HG03103 (cell line): ENCODE data around the gene ATAT1.

Experiments
- ATAC-seq: cut with Tn5 transposase; IDR thresholded peaks from one replicate; pipeline ENCODE4 v1.9.1; 2021; ENCODE audit warnings: low read depth; ENCODE audit not compliant: unreplicated experiment

The ATAT1 gene

GRCh38 chr6:30682143-30683117, 55.8 kb downstream of the ATAT1 start:
- peak; percentile 42 for ATAC-seq

- no peak for ATAC-seq
Observed at GRCh38 chr6:30683183-30683979, 56.7 kb downstream of the ATAT1 start.

DNA sequence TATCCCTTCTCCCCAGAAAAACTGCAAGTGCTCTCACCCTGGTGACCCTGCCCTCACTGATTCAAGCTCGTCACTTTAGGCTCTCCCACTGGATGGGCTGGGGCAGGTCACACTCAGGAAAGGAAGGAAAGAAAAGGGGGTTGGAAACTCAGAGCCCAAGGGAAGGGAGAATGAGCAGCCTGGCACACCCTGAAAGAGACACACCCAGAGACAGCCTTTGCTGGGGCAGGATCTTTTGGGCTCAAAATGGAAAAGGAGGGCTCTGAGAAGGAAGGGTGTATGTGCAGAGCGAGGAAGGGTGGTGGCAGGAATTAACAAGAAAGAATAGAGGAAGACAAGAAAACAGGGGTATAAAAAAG, 57.3 kb downstream of the ATAT1 start:
- no peak for ATAC-seq

GRCh38 chr6:30684386-30685156, 57.9 kb downstream of the ATAT1 start:
- ATAC-seq, result no peak

DNA sequence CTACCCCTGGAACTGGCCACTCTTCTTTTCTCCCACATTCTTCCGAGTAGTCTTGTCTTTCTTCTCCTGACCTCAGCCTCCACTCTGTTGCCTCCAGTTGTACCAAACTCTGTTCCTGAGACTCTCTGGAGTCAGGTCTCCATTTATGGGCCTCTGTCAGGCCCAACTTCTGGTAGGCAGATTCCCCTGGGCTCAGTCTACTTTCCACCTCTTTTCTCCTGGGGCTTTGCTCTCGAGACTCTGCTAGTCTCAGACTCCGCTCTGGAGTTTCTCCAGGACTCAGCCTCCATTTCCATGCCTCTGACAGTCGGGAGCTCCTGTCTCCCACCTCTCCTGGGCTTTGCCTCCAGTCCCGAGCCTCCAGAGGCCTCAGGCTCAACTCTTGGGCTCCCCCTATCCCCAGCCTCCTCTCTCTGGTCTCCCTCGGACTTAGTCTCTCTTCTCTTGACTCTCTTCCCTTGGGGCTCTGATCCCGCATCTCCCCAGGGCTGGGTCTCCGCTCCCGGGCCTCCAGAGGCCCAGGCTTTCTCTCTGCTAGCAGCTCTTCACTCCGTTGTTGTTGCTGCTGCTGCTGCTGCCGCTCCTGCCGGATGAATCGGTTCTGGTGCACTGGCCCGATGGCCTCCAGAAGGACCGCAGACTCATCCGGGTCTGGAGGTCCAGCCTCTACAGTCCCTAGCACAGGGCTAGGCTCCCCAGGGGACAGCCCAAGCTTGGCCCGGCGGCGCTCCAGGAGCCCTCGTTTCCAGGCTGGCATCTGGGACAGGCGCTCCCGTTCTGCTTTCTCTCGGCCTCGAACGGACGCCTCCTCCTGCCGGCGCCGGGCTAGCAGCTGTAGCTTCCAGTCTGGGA, 58.7 kb downstream of the ATAT1 start:
- ATAC-seq, result no peak

DNA sequence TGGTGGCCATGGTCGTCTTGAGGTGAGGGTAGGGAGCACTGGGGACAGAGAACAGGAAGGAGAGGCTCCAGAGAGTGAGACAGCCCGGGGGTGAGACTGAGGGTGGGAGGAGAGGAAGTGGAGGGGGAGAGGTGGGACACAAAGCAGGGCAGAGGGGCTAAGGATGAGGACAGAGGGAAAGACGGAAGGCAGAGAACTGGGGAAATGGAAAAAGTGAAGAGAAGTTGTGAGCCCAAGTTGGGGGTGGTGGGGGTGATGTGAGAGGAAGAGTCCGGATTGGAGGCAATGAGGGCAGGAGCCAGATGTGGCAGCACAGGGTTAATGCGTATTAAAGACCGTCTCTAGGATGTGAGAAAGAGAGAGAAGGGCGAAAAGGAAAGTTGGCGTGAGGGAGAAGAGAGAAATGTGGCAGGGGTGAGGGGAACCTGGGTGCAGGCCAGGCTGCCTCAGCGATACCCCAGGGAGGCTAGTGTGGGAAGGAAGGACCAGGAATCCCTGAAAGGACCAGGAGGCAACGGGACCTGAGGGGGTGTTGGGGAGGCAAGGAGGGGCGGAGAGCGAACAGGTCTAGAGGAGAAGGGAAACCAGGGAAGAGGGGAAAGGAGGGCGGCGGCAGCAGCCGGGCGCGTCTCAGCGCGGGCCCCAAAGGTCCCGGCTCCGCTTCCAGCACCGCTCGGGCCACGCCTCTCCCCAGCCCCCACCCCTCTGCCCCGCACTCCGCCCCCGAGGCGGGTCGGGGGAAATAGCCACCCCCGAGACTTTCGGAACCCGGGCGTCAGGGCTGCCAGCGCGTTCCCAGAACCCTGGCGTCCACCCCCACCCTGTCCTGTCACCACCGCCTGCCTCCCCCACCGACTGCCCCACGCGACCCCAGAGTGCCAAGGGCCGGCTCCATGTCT, 59.6 kb downstream of the ATAT1 start, which contains the start of gene PPP1R18:
TSS of gene PPP1R18 (minus strand) at position 637 of the 899 bp plus-strand sequence. CDS start at position 10, 627 bp downstream.
- ATAC-seq, result no peak

DNA sequence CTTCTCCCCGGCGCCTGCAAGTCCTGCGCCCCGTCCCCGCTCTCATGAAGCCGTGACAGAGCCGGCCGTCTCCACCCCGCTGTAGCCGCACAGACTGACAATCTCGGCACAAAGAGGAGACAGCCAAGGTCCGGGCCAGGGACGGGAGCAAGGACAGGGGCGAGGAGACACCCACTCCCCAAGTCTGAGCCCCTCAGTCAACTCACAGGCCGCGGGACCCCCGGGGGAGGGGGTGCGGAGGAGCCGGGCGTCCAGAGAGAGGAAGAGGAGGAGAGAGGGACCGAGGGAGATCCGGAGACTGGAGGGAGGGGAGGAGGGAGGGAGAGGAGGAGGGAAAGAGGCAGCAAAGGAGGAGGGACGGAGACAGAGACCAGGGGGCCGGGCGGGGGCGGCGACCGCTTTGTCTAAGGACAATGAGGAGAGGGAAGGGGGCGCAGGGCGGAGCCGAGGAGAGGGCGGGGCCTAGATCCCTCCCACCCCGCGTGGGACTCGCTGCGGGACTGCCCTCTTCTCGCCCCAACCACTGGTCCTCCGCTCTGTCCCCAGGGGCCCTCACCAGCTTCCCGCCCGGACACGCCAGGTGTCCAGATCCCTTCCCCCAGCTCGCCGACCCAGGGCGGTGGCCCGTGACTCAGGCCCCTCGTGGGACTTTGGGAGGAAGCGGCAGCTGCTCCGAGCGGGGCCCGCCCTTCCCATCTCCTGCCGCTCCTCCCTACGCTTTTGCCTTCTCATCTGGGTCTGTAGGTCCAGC, 60.4 kb downstream of the ATAT1 start:
- ATAC-seq, result peak; percentile 37

DNA sequence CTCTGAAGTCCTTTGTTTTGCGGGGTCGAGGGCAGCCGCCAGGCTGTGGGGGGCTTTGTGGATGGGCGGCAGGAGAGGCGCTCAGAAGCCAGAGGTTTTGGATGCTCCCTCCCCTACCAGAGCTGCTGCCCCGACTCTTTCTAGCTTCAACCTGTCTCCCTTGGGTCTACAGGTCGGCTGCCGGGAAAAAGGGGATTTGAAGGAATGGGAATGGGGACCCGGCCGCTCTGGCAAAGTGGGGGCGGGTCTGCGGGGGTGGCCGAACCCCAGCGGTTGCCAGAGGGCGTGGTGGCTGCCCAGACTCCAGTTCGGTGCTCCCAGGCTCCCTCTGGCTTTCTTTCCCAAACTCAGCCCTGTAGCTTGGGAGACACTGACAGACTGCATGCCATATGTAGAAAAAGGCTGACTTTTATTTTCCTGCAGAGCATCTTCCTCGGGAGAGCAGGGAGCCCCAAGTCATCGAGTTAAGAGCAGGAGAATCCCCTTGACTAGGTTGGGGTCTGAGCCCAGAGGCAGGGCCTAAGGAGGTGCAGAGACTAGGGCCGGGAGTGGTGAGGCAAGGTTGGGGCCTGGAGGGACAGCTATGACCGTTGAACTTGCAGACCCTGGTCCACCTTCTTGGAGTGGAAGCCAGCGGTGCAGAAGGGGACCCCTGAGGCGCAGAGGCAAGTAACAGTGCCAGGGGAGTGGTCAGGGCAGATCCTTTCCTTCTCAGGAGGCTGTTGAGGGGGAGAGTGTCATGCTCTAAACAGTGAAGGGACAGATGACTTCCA, 61.2 kb downstream of the ATAT1 start:
- ATAC-seq, result no peak

DNA sequence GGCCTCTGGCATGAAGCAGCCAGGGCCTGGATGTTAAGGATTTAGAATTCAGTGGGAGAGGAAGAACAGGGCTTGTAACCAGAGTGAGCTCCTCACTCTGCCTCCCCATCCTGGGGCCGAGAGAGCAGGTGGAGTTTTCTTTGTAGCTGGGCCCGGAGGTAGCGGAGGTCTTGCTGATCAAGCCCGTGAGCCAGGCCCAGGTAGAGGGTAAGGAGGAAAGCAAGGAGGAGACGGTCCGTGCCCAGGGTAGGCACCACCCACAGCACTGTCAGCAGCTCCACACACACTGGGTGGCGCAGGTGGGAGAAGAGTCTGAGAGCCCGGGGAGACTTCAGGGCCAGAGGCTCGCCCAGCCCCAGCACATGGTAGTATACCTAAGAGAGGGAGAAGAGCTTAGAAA, 61.9 kb downstream of the ATAT1 start:
- ATAC-seq, result no peak

DNA sequence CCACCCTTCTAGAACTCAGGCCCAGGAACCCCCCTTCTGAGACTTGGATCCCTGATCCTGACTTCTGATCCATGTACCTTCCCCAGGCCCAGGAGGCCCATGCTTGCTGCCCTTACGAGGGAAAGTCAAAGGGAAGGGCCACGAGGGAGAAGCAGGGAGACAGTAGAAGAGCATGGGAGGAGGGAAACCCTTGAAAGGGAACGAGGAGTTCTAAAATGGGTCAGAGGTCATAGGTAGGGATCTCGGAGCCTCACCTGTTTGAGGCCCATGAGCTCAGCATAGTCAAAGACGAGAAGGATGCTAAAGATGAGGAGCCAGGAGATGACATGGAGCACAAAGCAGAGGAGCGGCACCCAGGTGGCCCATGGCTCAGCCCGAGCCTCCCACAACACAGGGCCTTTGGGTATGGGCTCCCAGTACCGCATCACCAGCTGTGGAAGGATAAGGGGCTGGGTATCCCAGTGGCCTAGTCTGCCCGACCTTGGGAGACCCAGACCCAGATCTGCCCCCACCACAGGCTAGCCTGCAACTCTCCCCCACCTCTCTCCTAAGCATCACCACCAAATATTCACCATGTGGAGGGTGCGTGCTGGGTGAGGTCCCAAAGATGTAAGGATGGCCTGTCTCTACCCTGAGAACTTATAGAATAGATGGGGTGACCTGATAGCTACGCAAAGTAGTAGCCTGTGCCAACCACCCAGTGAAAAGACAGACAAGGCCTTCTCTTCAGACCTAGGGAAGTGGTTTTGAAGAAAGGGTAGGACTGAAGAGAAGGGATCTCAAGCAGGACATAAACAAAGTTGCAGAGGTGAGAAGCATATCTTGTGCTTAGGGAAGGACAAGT, 62.6 kb downstream of the ATAT1 start:
- no peak for ATAC-seq

DNA sequence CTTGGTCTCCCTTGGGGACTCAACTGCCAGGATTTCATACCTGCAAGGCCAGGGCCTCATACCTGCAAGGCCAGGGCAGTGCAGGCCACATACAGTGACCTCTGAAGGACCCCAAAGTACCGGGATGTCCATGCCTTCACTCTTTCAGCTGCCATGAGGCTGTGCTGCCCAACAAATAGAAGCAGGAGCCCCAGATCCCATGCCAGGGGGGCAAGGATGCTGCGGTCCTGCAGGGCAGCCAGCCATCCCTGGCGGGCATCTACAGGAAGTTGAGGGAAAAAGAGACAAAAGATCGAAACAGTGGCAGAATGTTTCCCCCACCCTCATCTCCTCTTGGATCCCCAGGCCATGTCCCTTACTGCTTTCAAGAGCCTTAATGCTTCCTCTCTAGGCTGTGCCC, 63.3 kb downstream of the ATAT1 start:
- ATAC-seq, result no peak

DNA sequence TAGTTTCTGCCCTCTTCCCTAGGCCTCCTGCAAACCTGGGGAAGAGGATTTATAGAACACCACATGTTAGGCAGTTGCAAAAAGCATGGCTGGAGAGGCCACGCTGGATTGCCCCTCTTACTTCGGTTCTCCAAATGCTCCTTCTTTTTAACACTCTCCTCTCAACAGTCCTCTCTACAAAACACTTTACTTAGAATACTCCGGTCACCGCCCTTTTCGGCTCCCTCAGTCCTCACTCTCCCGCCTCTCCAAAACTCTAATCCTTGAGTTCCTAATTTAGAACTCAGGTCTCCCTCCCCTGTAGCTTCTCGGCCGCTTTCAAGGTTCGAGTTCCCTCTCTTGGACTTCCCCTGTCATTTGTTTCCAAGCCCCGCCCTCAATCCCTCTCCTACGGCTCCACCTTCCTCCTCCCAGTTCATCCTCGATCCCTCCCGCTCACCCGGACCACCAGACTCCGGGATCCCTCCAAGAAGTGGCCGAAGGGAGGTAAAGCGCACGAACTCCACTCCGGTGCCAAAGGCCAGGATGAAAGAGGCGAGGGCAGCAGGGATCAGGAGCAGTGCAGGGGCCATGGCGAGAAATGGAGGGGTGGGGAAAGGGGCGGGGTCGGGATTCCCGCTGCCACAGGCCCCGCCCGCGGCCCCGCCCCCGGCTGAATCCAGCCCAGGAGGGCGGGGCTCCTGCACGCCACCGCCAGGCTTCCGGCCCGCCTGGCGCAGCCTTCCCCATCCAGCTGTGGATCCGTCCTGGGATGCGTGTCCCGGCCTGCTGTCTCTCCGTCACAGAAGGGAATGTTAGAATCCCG, 63.9 kb downstream of the ATAT1 start, which contains the start of gene NRM:
TSS of gene NRM (minus strand) at position 582 of the 805 bp plus-strand sequence. CDS start at position 572, 10 bp downstream.
- no peak for ATAC-seq

DNA sequence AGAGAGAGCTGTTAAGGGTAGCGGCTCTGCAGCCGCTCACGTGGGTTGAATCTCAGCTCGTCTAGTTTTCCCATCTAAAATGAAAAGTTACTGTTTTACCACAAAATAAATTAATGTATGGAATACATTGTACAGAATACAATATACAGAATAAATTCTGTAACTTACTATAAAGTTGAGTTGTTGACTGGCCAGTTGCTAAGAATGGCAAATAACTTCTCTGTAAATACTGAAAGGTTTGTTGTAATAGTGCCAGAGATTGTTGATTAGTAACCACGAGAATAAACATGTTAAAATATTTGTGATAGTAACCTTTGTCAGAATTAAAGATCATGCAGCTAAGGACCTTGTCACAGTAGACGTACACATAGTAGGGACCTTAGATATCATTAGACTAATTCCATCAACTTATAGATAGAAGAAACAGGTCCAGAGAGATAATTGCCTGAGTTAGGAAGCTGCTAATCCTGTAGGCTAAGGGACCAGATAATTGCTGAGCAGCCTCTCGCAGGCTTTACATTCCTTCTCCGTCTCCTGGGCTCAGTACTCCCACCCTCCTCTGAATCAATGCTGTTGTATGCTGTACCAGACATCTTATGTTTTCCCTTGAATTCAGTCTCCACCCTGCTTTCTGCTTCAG, 64.7 kb downstream of the ATAT1 start:
- ATAC-seq, result no peak
